ENCODE results near the gene FLOT1. TPM values are rescaled to one million over a fixed set of nuclear protein-coding genes. Genes with fewer than 3 reads are reported as not detected.

The FLOT1 gene
- total RNA-seq, 1 experiment from 2014 or later = 110 TPM

- no peak for TF ChIP-seq PRDM15 (CRISPR knock-in tag; IDR thresholded peaks at IDR 0.05)
- TF ChIP-seq EMX1 (CRISPR knock-in tag; IDR thresholded peaks at IDR 0.05) = no peak
- no peak for TF ChIP-seq NFE2L1 (CRISPR knock-in tag; IDR thresholded peaks at IDR 0.05)
- no peak for TF ChIP-seq AR (CRISPR knock-in tag; IDR thresholded peaks at IDR 0.05)
- no peak for TF ChIP-seq OVOL2 (CRISPR knock-in tag; IDR thresholded peaks at IDR 0.05; ENCODE audit: borderline replicate concordance)
- TF ChIP-seq ZNF138 (CRISPR knock-in tag; conservative IDR thresholded peaks at IDR 0.05) = no peak
- no peak for TF ChIP-seq USF2 (CRISPR knock-in tag; IDR thresholded peaks at IDR 0.05)
- no peak for TF ChIP-seq CREM (CRISPR knock-in tag; IDR thresholded peaks at IDR 0.05)
- TF ChIP-seq ZBTB43 (CRISPR knock-in tag; IDR thresholded peaks at IDR 0.05) = no peak
- no peak for TF ChIP-seq MYBL2 (CRISPR knock-in tag; IDR thresholded peaks at IDR 0.05)
These were observed 52.5 kb downstream of the FLOT1 start (continued) for GRCh38 chr6:30689985-30690384.

GRCh38 chr6:30689022-30689865 lies 53.2 kb downstream of the FLOT1 start:
- ATAC-seq = no peak
- DNase-seq (ENCODE audit: low spot score) = no peak
- Mint-ChIP-seq H3K36me3 (peaks cover 3% of the 10 kb centered on the region; the same call in 1 of the 2 replicates), H3K27ac (no peak overlapping the region), H3K27me3 (ENCODE audit: low read depth) (no peaks in the 10 kb centered on the region), H3K4me3 (peak overlapping the region; percentile 93), H3K9me3 (no peaks in the 10 kb centered on the region), H3K4me1 (peaks cover 56% of the 10 kb centered on the region)
- TF ChIP-seq IRF1 (CRISPR knock-in tag; IDR thresholded peaks at IDR 0.05) = 0 out of 2 replicates have a peak, but pooled peaks have one; percentile 18
- TF ChIP-seq IRF2 (CRISPR knock-in tag; IDR thresholded peaks at IDR 0.05; ENCODE audit: borderline replicate concordance, low read depth) = no peak
- POLR2A ChIA-PET = interaction anchor here (2.6 kb wide), 1 partner anchor 191 kb away, joined by 5 read pairs; no protein-coding TSS in a partner anchor
- CTCF ChIA-PET = interaction anchor here (2.3 to 4.0 kb wide), 4 partner anchors 10 to 33 kb away, joined by 8 to 49 read pairs (median 28); no protein-coding TSS in a partner anchor

Measured in WTC11 (cell line).